Loucy (cell line): ENCODE measurements around the gene SIGLEC11.

ENCODE experiments used
- EZH2phosphoT487 ChIP-seq: fragments of 200-600 bp; IDR thresholded peaks from 2 replicates; pipeline ENCODE4 v1.6.1; 2018; ENCODE audit warnings: antibody characterized with exemption, mild to moderate bottlenecking, moderate library complexity, borderline replicate concordance
- TF ChIP-seq, protein P1 (sequence below): fragments of 200-600 bp; sonication (generic); conservative IDR thresholded peaks from 2 replicates; pipeline ENCODE4 v1.5.1; 2014; ENCODE audit warnings: mild to moderate bottlenecking, antibody characterized with exemption, low read length

DNA sequence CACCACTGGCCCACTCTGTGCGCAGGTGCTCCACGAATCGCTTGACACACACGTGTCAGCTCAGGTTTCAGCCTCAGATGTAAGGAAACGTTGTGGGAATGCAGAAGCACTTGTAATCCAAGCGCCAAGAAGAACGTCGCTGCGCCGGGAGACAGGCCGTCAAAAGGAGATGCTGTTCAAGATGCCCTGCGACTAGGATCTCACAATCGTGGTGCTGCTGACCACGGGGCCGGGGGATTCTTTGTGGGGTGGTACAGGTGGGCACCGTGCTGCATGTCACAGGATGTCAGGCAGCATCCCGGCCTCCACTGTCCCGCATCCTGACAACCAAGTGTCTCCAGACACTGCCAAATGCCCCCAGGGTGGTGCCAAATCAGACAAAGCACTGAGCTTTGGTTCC is 16.9 kb upstream of the SIGLEC11 start:
- TF ChIP-seq, protein P1, sequence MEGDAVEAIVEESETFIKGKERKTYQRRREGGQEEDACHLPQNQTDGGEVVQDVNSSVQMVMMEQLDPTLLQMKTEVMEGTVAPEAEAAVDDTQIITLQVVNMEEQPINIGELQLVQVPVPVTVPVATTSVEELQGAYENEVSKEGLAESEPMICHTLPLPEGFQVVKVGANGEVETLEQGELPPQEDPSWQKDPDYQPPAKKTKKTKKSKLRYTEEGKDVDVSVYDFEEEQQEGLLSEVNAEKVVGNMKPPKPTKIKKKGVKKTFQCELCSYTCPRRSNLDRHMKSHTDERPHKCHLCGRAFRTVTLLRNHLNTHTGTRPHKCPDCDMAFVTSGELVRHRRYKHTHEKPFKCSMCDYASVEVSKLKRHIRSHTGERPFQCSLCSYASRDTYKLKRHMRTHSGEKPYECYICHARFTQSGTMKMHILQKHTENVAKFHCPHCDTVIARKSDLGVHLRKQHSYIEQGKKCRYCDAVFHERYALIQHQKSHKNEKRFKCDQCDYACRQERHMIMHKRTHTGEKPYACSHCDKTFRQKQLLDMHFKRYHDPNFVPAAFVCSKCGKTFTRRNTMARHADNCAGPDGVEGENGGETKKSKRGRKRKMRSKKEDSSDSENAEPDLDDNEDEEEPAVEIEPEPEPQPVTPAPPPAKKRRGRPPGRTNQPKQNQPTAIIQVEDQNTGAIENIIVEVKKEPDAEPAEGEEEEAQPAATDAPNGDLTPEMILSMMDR, result no peak
- TF ChIP-seq EZH2phosphoT487, result no peak
